H1 (cell line): Measurements from ENCODE around the gene WDR27. TPM values are rescaled to one million over a fixed set of nuclear protein-coding genes. Genes with fewer than 3 reads are reported as not detected.

Experiments used
- CTCF ChIA-PET: fragments of 300-600 bp; sonication (Branson Sonifier 250); formaldehyde crosslinking; loops from one replicate; lab custom pipeline; 2021; ENCODE audit not compliant: partially characterized antibody; lab: Charles Lee
- POLR2A ChIA-PET: fragments of 300-600 bp; sonication (Branson Sonifier 250); formaldehyde crosslinking; loops from one replicate; lab custom pipeline; 2021; ENCODE audit warnings: inconsistent platforms; ENCODE audit not compliant: partially characterized antibody; lab: Charles Lee
- DNase-seq, 2 experiments: peaks; one replicate each; pipeline versions ENCODE4 v3.0.0 to v3.0.0-alpha.2; 2010 to 2022; ENCODE audit warnings: low spot score in 2 of 2, low read depth in 1 of 2, mixed read lengths in 1 of 2
- FAIRE-seq: peaks from 2 replicates; lab custom pipeline; 2011; peaks lifted over from hg19 to GRCh38; lab: Jason Lieb, UNC
- H2AFZ ChIP-seq: 2 replicates; pipeline ENCODE4 v1.8.1; 2012; ENCODE audit warnings: low read length, inconsistent platforms
- H2AK5ac ChIP-seq: 2 replicates; pipeline ENCODE4 v1.6.1; 2013; ENCODE audit warnings: low read depth, low read length
- H2BK120ac ChIP-seq: replicated peaks from 2 replicates; pipeline ENCODE3; 2013; ENCODE audit warnings: low read depth, low read length, inconsistent platforms
- H2BK12ac ChIP-seq: 2 replicates; pipeline ENCODE4 v1.6.1; 2013; ENCODE audit warnings: low read depth, low read length
- H2BK15ac ChIP-seq: 2 replicates; pipeline ENCODE4 v1.6.1; 2013; ENCODE audit warnings: low read length
- H2BK20ac ChIP-seq: 2 replicates; pipeline ENCODE4 v1.6.1; 2013; ENCODE audit warnings: low read length
- H2BK5ac ChIP-seq: 2 replicates; pipeline ENCODE4 v1.6.1; 2013; ENCODE audit warnings: low read depth, low read length
- H3K14ac ChIP-seq: 2 replicates; pipeline ENCODE4 v1.6.1; 2013; ENCODE audit warnings: inconsistent platforms; ENCODE audit not compliant: insufficient read length
- H3K18ac ChIP-seq: 2 replicates; pipeline ENCODE4 v1.6.1; 2013; ENCODE audit warnings: low read length; ENCODE audit errors: extremely low read depth
- H3K23ac ChIP-seq: 2 replicates; pipeline ENCODE4 v1.6.1; 2013; ENCODE audit warnings: inconsistent platforms; ENCODE audit not compliant: insufficient read length
- H3K23me2 ChIP-seq: 2 replicates; pipeline ENCODE4 v1.6.1; 2013; ENCODE audit warnings: low read depth, low read length
- H3K27ac ChIP-seq: 2 replicates; pipeline ENCODE4 v1.6.1; 2011; ENCODE audit warnings: low read depth, low read length, inconsistent platforms
- H3K27me3 ChIP-seq, 4 experiments: replicated peaks in 1 of 4; 1 replicate in 1 of 4; 2 replicates in 3 of 4; pipeline versions ENCODE4 v1.6.1 to v1.8.1; 2011 to 2013; ENCODE audit warnings: low read length in 3 of 4, mild to moderate bottlenecking in 3 of 4, inconsistent platforms in 2 of 4, mixed read lengths in 2 of 4, moderate library complexity in 1 of 4; ENCODE audit not compliant: control insufficient read depth in 3 of 4, insufficient read depth in 3 of 4; ENCODE audit errors: extremely low read depth in 1 of 4
- H3K36me3 ChIP-seq, 4 experiments: 2 replicates each; pipeline versions ENCODE4 v1.6.1 to v1.8.1; 2011 to 2013; ENCODE audit warnings: mild to moderate bottlenecking in 4 of 4, low read length in 3 of 4, moderate library complexity in 2 of 4, control low read depth in 1 of 4, inconsistent platforms in 1 of 4; ENCODE audit not compliant: insufficient read depth in 4 of 4, control insufficient read depth in 2 of 4
- H3K4ac ChIP-seq: replicated peaks from 2 replicates; pipeline ENCODE3; 2013; ENCODE audit warnings: low read length, low read depth, mixed read lengths, inconsistent platforms; ENCODE audit not compliant: insufficient read length
- H3K4me1 ChIP-seq, 4 experiments: replicated peaks in 1 of 4; 1 replicate in 1 of 4; 2 replicates in 3 of 4; pipeline versions ENCODE4 v1.6.1 to v1.8.1; 2011 to 2013; ENCODE audit warnings: low read length in 3 of 4, inconsistent platforms in 2 of 4, mixed read lengths in 1 of 4; ENCODE audit not compliant: insufficient read depth in 4 of 4, control insufficient read depth in 3 of 4
- H3K4me2 ChIP-seq, 2 experiments: 2 replicates each; pipeline versions ENCODE4 v1.6.1 to v1.8.1; 2011 to 2013; ENCODE audit warnings: low read depth in 2 of 2, low read length in 2 of 2, control low read depth in 1 of 2, inconsistent platforms in 1 of 2, mild to moderate bottlenecking in 1 of 2; ENCODE audit not compliant: insufficient read depth in 1 of 2
- H3K4me3 ChIP-seq, 4 experiments: fragments of 200-600, 300-600 bp in 1 of 4; sonication (generic), shearing (Covaris generic), sonication (Bioruptor Twin) in 1 of 4; 2 replicates each; pipeline versions ENCODE4 v1.5.1 to v1.8.1; 2011 to 2016; ENCODE audit warnings: low read length in 4 of 4, low read depth in 3 of 4, control low read depth in 2 of 4, inconsistent platforms in 2 of 4, mild to moderate bottlenecking in 2 of 4, mixed read lengths in 1 of 4, moderate library complexity in 1 of 4; ENCODE audit not compliant: insufficient read depth in 2 of 4; ENCODE audit errors: extremely low read depth in 1 of 4
- H3K56ac ChIP-seq: replicated peaks from 2 replicates; pipeline ENCODE3; 2013; ENCODE audit warnings: low read depth, mild to moderate bottlenecking, mixed read lengths, low read length, inconsistent platforms; ENCODE audit not compliant: insufficient read length
- H3K79me1 ChIP-seq: 2 replicates; pipeline ENCODE4 v1.6.1; 2013; ENCODE audit warnings: low read depth, low read length, control low read depth
- H3K79me2 ChIP-seq, 2 experiments: 2 replicates each; pipeline versions ENCODE4 v1.6.1 to v1.8.1; 2012 to 2013; ENCODE audit warnings: low read length in 2 of 2, mild to moderate bottlenecking in 2 of 2, inconsistent platforms in 1 of 2; ENCODE audit not compliant: insufficient read depth in 2 of 2, control insufficient read depth in 1 of 2
- H3K9ac ChIP-seq, 4 experiments: replicated peaks in 1 of 4; 1 replicate in 1 of 4; 2 replicates in 3 of 4; pipeline versions ENCODE4 v1.6.1 to v1.8.1; 2011 to 2013; ENCODE audit warnings: low read depth in 3 of 4, low read length in 3 of 4, control low read depth in 2 of 4, mild to moderate bottlenecking in 2 of 4, moderate library complexity in 2 of 4, inconsistent platforms in 1 of 4; ENCODE audit errors: extremely low read depth in 1 of 4
- H3K9me3 ChIP-seq, 2 experiments: 2 replicates each; pipeline versions ENCODE4 v1.6.1 to v1.8.1; 2012 to 2013; ENCODE audit warnings: mild to moderate bottlenecking in 2 of 2, moderate library complexity in 2 of 2, control low read depth in 1 of 2, inconsistent platforms in 1 of 2, low read depth in 1 of 2, low read length in 1 of 2, mixed read lengths in 1 of 2; ENCODE audit not compliant: insufficient read depth in 2 of 2
- H4K20me1 ChIP-seq, 2 experiments: replicated peaks in 1 of 2; 2 replicates each; pipeline versions ENCODE3 to v1.8.1; 2011 to 2013; ENCODE audit warnings: inconsistent platforms in 2 of 2, low read length in 2 of 2, mild to moderate bottlenecking in 1 of 2; ENCODE audit not compliant: insufficient read depth in 2 of 2, control insufficient read depth in 1 of 2
- H4K5ac ChIP-seq: 2 replicates; pipeline ENCODE4 v1.6.1; 2013; ENCODE audit warnings: low read length, low read depth, mixed read lengths, inconsistent platforms; ENCODE audit not compliant: insufficient read length
- H4K8ac ChIP-seq: 2 replicates; pipeline ENCODE4 v1.8.0; 2013; ENCODE audit warnings: mild to moderate bottlenecking, moderate library complexity, low read length, inconsistent platforms; ENCODE audit not compliant: insufficient read depth; ENCODE audit errors: extremely low read depth
- H4K91ac ChIP-seq: replicated peaks from 2 replicates; pipeline ENCODE3; 2013; ENCODE audit warnings: low read length, mixed read lengths, inconsistent platforms; ENCODE audit not compliant: insufficient read length
- EZH2 ChIP-seq: fragments of 200-600 bp; sonication (generic); IDR thresholded peaks from 2 replicates; pipeline ENCODE4 v1.7.1; 2012; ENCODE audit warnings: low read depth, mild to moderate bottlenecking, moderate library complexity, low read length, inconsistent platforms; ENCODE audit not compliant: severe bottlenecking
- JUN ChIP-seq: IDR thresholded peaks from 2 replicates; pipeline ENCODE4 v1.6.1; 2011; ENCODE audit warnings: low read depth, mild to moderate bottlenecking, improper control_type of control experiment, low read length
- KDM5A ChIP-seq: fragments of 200-600 bp; IDR thresholded peaks from 2 replicates; pipeline ENCODE4 v1.7.1; 2012; ENCODE audit warnings: mild to moderate bottlenecking, low read length, inconsistent platforms, mixed read lengths
- RAD21 ChIP-seq, 2 experiments: IDR thresholded peaks in 1 of 2; conservative IDR thresholded peaks in 1 of 2; 2 replicates each; pipeline ENCODE4 v1.6.1; 2011; ENCODE audit warnings: low read depth in 2 of 2, low read length in 2 of 2, improper control_type of control experiment in 1 of 2, inconsistent platforms in 1 of 2, mild to moderate bottlenecking in 1 of 2, moderate library complexity in 1 of 2
- SIN3A ChIP-seq, 2 experiments: IDR thresholded peaks in 1 of 2; conservative IDR thresholded peaks in 1 of 2; 2 replicates each; pipeline ENCODE4 v1.6.1; 2011 to 2012; ENCODE audit warnings: low read length in 2 of 2, improper control_type of control experiment in 1 of 2, low read depth in 1 of 2, mild to moderate bottlenecking in 1 of 2
- SP2 ChIP-seq: IDR thresholded peaks from 2 replicates; pipeline ENCODE4 v1.6.1; 2012; ENCODE audit warnings: mild to moderate bottlenecking, low read length, inconsistent platforms
- SP4 ChIP-seq: IDR thresholded peaks from 2 replicates; pipeline ENCODE4 v1.6.1; 2012; ENCODE audit warnings: low read length, inconsistent platforms
- SUZ12 ChIP-seq: fragments of 200-600 bp; sonication (generic); IDR thresholded peaks from 2 replicates; pipeline ENCODE4 v1.6.1; 2012; ENCODE audit warnings: mild to moderate bottlenecking, inconsistent platforms, low read length, moderate library complexity, mixed read lengths
- TAF7 ChIP-seq: optimal IDR thresholded peaks from 2 replicates; pipeline ENCODE3; 2011; ENCODE audit warnings: low read depth, mild to moderate bottlenecking, inconsistent platforms, low read length, moderate library complexity, borderline replicate concordance
- YY1 ChIP-seq: IDR thresholded peaks from 2 replicates; pipeline ENCODE4 v1.6.1; 2011; ENCODE audit warnings: low read depth, mild to moderate bottlenecking, low read length
- WGBS, 2 experiments: shearing (Covaris generic) in 1 of 2; methylation state at CpG; one replicate each; pipeline versions ENCODE4 v1.1.6 to v1.1.7; 2013 to 2015; ENCODE audit warnings: low lambda C conversion rate in 2 of 2, mixed read lengths in 2 of 2, inconsistent platforms in 1 of 2, low coverage in 1 of 2, missing lambda C conversion rate in 1 of 2; ENCODE audit not compliant: insufficient replicate concordance in 2 of 2, insufficient coverage in 1 of 2, insufficient read length in 1 of 2; ENCODE audit errors: extremely low coverage in 1 of 2, missing lambda C conversion rate in 1 of 2; 5-methylcytosine and 5-hydroxymethylcytosine counted together
- polyA plus RNA-seq, 7 experiments: library from polyadenylated mRNA; depleted of rRNA in 3 of 7; stranded (reverse) in 5 of 7; unstranded in 2 of 7; fragments of >200 nt in 5 of 7; fragments of 200-250 nt in 2 of 7; gene quantifications; 1 replicate in 5 of 7; 2 replicates in 1 of 7; 4 replicates in 1 of 7; pipeline versions ENCODE4 v1.2.1 to v1.2.3, GENCODE V29; 2011 to 2013; ENCODE audit warnings: missing spikeins in 2 of 7, mixed read lengths in 2 of 7
- total RNA-seq: library from RNA; stranded (reverse); fragmentation: NEBNext Ultra II Directional; extraction: Animal tissue kit (Norgen Biotek cat#: 25700); gene quantifications from 2 replicates; pipeline ENCODE4 v1.2.1, GENCODE V29; 2021

Gene WDR27
- total and polyA plus RNA-seq, 2 of the 8 experiments (the other 6 are each of a cell fraction or from before 2014, with no cell fraction given), result 53.6 to 68.6 TPM

DNA sequence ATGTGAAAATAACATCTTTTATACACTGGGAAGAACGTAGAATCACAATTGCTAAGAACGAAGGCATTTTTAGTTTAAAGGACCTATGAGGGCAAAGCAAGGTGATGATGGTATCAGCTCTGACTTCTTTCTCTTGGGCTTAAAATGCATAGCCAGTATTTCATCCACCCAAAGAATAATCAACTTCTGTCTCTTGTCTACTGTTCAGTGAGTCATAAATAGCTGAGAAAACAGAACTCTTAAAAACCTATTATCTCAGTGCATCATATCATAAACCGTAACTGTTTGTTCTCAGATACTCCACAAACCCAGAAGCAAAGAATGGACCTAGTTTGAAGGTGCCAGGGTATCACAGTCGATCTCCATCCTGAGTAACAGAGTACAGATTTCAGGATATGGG is 17.3 kb upstream of the WDR27 start:
- DNase-seq (no peak), FAIRE-seq (no peak)
- no peak overlapping the region for H3K14ac ChIP-seq
- POLR2A ChIA-PET, result interaction anchor here (1.8 to 6.4 kb wide), 2 partner anchors 11 to 16 kb away, joined by 4 to 41 read pairs; partner anchors contain the start of genes C6orf120 and WDR27
- no peak overlapping the region for H4K5ac ChIP-seq
- no peak overlapping the region for H3K23ac ChIP-seq
- H2AK5ac ChIP-seq, result no peak overlapping the region
- WGBS, 2 experiments, result 83% methylated on average over 4 of the region's 4 CpGs; no CpG with 5 or more reads in 1 of the 2 experiments
- no peak overlapping the region for H3K4ac ChIP-seq
- no peak overlapping the region for H4K8ac ChIP-seq
- no peak overlapping the region for H2BK15ac ChIP-seq
- no peak overlapping the region for H2AFZ ChIP-seq
- H3K9me3 ChIP-seq, result no peaks in the 10 kb centered on the region
- no peak overlapping the region for H3K56ac ChIP-seq
- H3K79me2 ChIP-seq, result peaks cover 0 to 56% of the 10 kb centered on the region in 2 experiments; a peak in 2 of 4 replicates
- no peak overlapping the region for H2BK120ac ChIP-seq
- TF ChIP-seq EZH2 (no peak), SUZ12 (no peak), SP4 (no peak), SP2 (no peak), SIN3A (conservative IDR thresholded peaks at IDR 0.05 in 1 of 2, IDR thresholded peaks at IDR 0.05 in 1 of 2; ENCODE audit: low read depth in 1 of 2, low read length in 2 of 2) (no peak), TAF7 (no peak), YY1 (no peak), RAD21 (IDR thresholded peaks at IDR 0.05 in 1 of 2, conservative IDR thresholded peaks at IDR 0.05 in 1 of 2; ENCODE audit: low read depth in 2 of 2, low read length in 2 of 2) (no peak), KDM5A (no peak), JUN (no peak)
- no peak overlapping the region for H3K4me2 ChIP-seq
- peaks cover 0 to 3% (median 0%) of the 10 kb centered on the region in 4 experiments; a peak in 1 of 7 replicates for H3K4me1 ChIP-seq
- no peak overlapping the region for H2BK5ac ChIP-seq
- peaks cover 3% of the 10 kb centered on the region; the same call in 1 of the 2 replicates for H3K79me1 ChIP-seq
- no peak overlapping the region for H3K9ac ChIP-seq
- H3K27ac ChIP-seq, result no peak overlapping the region
- H3K4me3 ChIP-seq, result no peak overlapping the region
- peaks cover 9% of the 10 kb centered on the region for H3K23me2 ChIP-seq
- no peak overlapping the region for H2BK20ac ChIP-seq
- peaks cover 0 to 49% (median 10%) of the 10 kb centered on the region in 4 experiments; a peak in 7 of 8 replicates for H3K36me3 ChIP-seq
- H2BK12ac ChIP-seq, result no peak overlapping the region
- H3K27me3 ChIP-seq, result peaks cover 0 to 2% (median under 1%) of the 10 kb centered on the region in 4 experiments; a peak in 1 of 7 replicates
- CTCF ChIA-PET, result interaction anchor here (1.0 to 1.4 kb wide), 3 partner anchors 14 to 57 kb away, joined by 3 to 5 read pairs (median 4); no protein-coding TSS in a partner anchor
- H4K91ac ChIP-seq, result no peak overlapping the region
- no peak overlapping the region for H3K18ac ChIP-seq
- H4K20me1 ChIP-seq, result peaks cover 1 to 13% of the 10 kb centered on the region in 2 experiments
